GF-D8 (cell line): ENCODE measurements around the gene LENG1.

Experiments
- DNase-seq: peaks from one replicate; lab custom pipeline; 2025; lab: John Stamatoyannopoulos, UW

Gene LENG1

DNA sequence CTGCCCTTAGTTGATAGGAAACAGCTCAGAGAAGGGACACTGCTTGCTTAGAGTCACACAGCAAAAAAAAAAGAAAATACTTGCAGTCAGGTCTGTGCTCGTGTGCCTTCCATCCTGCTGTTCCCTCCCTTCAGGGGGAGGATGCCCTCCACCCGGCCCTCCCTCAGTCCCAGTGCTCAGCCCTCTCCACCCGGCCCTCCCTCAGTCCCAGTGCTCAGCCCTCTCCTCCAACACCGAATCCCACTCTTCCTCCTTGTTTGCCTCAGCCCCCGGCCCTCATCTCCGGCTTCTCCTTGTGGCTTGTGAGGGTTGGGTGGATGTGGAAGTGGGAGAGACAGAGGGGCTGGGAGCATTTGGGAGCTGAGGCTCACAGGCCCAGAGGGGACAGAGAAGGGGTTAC is 49.9 kb downstream of the LENG1 start:
- no peak for DNase-seq

DNA sequence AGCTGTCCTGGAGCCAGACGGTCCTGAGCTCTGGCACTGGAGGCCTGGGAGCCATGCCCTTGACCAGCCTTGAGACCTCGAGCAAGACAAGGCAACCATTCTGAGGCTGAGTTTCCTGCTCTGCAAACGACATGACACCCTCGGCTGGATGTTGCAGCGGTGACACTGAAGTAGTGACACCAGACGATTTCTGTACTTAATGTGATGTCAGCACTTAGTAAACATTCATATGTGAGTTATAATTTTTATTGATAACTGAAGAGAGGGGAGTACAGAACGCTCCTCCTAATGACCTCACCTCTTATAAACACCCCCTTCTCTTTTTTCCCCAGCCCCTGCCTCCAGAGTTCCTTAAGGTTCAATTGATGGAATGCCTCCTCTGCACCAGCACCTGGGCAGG is 51.0 kb downstream of the LENG1 start:
- no peak for DNase-seq

DNA sequence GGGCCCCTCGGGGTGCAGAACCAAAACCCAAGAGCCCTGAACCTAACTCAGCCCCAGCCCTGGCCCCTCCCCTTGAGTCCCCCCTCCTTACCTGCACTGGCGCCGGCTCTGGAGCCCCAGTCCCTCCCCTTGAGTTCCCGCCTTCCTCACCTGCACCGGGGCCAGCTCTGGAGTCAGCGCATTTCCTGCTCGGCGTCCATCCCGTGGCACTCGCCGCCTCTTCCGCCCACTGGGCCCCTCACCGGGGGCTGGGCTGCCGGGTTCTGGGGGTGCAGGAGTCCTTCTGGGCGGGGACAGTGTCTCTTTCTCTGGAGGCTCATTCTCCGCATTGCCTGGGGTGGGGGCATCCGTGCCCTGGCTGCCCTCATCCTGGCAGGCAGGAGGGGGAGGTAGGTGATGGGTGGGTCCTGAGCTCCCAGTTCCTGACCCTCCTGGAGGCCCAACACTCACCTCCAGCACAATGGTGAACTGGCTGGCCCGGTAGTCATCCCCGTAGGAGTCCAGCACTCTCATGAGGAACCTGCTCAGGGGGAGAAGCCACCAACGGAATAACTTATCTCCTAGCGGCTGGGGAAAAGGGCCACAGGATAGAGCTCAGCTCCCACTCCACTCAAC is 51.5 kb downstream of the LENG1 start:
- no peak for DNase-seq

DNA sequence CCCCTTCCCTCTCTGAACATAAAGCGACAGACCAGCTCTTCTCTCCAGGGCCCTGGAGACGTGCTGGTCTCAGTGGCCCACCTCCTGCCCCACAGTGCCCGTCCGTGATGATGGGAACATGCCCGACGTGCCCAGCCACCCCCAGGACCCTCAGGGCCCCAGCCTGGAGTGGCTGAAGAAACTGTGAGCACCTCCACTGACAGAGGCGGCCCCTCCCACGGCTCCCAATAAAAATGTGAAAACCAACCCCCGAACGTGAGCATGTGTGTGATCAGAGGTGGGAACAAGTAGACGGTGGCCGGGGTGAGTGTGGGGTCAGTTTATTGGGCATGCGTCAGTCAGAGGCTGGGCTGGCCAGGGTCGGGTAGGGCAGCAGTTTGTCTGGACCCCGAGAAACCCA is 52.8 kb downstream of the LENG1 start:
- DNase-seq: no peak

GRCh38 chr19:54105796-54106195 is 53.7 kb downstream of the LENG1 start:
- no peak for DNase-seq
